K562 (cell line): ENCODE data around the gene MACF1. TPM values are rescaled to one million over a fixed set of nuclear protein-coding genes. Genes with fewer than 3 reads are reported as not detected.

ENCODE experiments used
- ATAC-seq: fragments of 200-7000 bp; cut with Tn5 transposase; 3 replicates; pipeline ENCODE4 v1.9.1; 2020; ENCODE audit warnings: moderate library complexity
- BruUV-seq: library from RNA; stranded (reverse); fragments of 400-500 nt; replicated peaks from 2 replicates; lab custom pipeline; 2021; lab: Mats Ljungman, UMichigan
- CTCF ChIA-PET: fragments of 300-600 bp; formaldehyde crosslinking; extraction: SDS; loops from one replicate; lab custom pipeline; 2021; ENCODE audit warnings: low intra/inter-chr PET ratio; lab: Yijun Ruan, JAX
- POLR2A ChIA-PET: fragments of 300-600, 350-650 bp; sonication (Branson Sonifier 250); formaldehyde crosslinking; extraction: SDS; loops from one replicate; lab custom pipeline; 2021; ENCODE audit warnings: antibody characterized with exemption, inconsistent platforms; lab: Yijun Ruan, JAX
- DNase-seq, 4 experiments: peaks; one replicate each; pipeline versions ENCODE4 v3.0.0 to v3.0.0-alpha.2; 2011 to 2018; ENCODE audit warnings: low spot score in 3 of 4, mixed read lengths in 3 of 4; ENCODE audit errors: extremely low read depth in 1 of 4
- FAIRE-seq: peaks from 2 replicates; lab custom pipeline; 2011; peaks lifted over from hg19 to GRCh38; lab: Jason Lieb, UNC
- H2AFZ ChIP-seq: 2 replicates; pipeline ENCODE4 v1.6.0; 2011; ENCODE audit warnings: low read depth, low read length, control low read depth, inconsistent platforms
- H3K27ac ChIP-seq: fragments of 200-600 bp; 3 replicates; pipeline ENCODE4 v1.8.0; 2011; ENCODE audit warnings: low read depth, mild to moderate bottlenecking, control low read depth, inconsistent platforms, low read length, moderate library complexity, mixed read lengths; ENCODE audit errors: extremely low read depth
- H3K27me3 ChIP-seq, 2 experiments: fragments of 300-600 bp in 1 of 2; 2 replicates in 1 of 2; 3 replicates in 1 of 2; pipeline versions ENCODE4 v1.6.0 to v1.8.0; 2011; ENCODE audit warnings: inconsistent platforms in 2 of 2, low read length in 2 of 2, mild to moderate bottlenecking in 1 of 2, mixed read lengths in 1 of 2, moderate library complexity in 1 of 2; ENCODE audit not compliant: control insufficient read depth in 2 of 2, insufficient read depth in 2 of 2
- H3K36me3 ChIP-seq: fragments of 300-600 bp; 3 replicates; pipeline ENCODE4 v1.8.0; 2011; ENCODE audit warnings: mild to moderate bottlenecking, low read length, inconsistent platforms; ENCODE audit not compliant: control insufficient read depth, insufficient read depth
- H3K4me1 ChIP-seq, 2 experiments: fragments of 200-600 bp in 1 of 2; replicated peaks in 1 of 2; 2 replicates in 1 of 2; 3 replicates in 1 of 2; pipeline versions ENCODE4 v1.5.1 to v1.8.0; 2011; ENCODE audit warnings: inconsistent platforms in 2 of 2, low read length in 2 of 2, mild to moderate bottlenecking in 1 of 2, mixed read lengths in 1 of 2, moderate library complexity in 1 of 2; ENCODE audit not compliant: control insufficient read depth in 2 of 2, insufficient read depth in 2 of 2
- H3K4me2 ChIP-seq: 2 replicates; pipeline ENCODE4 v1.6.1; 2011; ENCODE audit warnings: low read length, control low read depth, inconsistent platforms, mixed read lengths; ENCODE audit not compliant: insufficient read depth
- H3K4me3 ChIP-seq: fragments of 200-600 bp; sonication (generic), shearing (Covaris generic); 2 replicates; pipeline ENCODE4 v1.5.1; 2016; ENCODE audit warnings: control low read depth, inconsistent platforms
- H3K79me2 ChIP-seq: fragments of 200-600 bp; 3 replicates; pipeline ENCODE4 v1.8.0; 2011; ENCODE audit warnings: low read length, inconsistent platforms; ENCODE audit not compliant: control insufficient read depth, insufficient read depth
- H3K9ac ChIP-seq, 2 experiments: 2 replicates each; pipeline versions ENCODE4 v1.6.0 to v1.6.1; 2011; ENCODE audit warnings: low read depth in 2 of 2, low read length in 2 of 2, control low read depth in 1 of 2, inconsistent platforms in 1 of 2, mild to moderate bottlenecking in 1 of 2, mixed read lengths in 1 of 2; ENCODE audit not compliant: insufficient read depth in 1 of 2
- H3K9me1 ChIP-seq: one replicate; pipeline ENCODE4 v1.6.0; 2011; ENCODE audit warnings: inconsistent platforms, mild to moderate bottlenecking, low read length, moderate library complexity; ENCODE audit not compliant: control insufficient read depth, insufficient read depth
- H3K9me3 ChIP-seq: replicated peaks from 2 replicates; pipeline ENCODE4 v1.5.1; 2011; ENCODE audit warnings: low read depth, low read length, inconsistent platforms; ENCODE audit not compliant: control insufficient read depth, insufficient read depth
- H4K20me1 ChIP-seq: replicated peaks from 2 replicates; pipeline ENCODE4 v1.6.1; 2011; ENCODE audit warnings: low read length, inconsistent platforms, mixed read lengths; ENCODE audit not compliant: control insufficient read depth, insufficient read depth
- JUNB ChIP-seq: fragments of 450-650 bp; formaldehyde crosslinking; conservative IDR thresholded peaks from 2 replicates; pipeline ENCODE4 v1.4.0; 2020; ENCODE audit warnings: mild to moderate bottlenecking
- WGBS: fragments of 100-300 bp; shearing (Covaris generic); methylation state at CpG from one replicate; pipeline ENCODE4 v1.1.6; 2016; ENCODE audit warnings: low coverage, mixed read lengths; ENCODE audit not compliant: insufficient coverage; ENCODE audit errors: missing lambda C conversion rate; 5-methylcytosine and 5-hydroxymethylcytosine counted together
- in situ Hi-C: fragments of 300-500 bp; cut with MboI; formaldehyde crosslinking; loops from 4 replicates; pipeline ENCODE4 v1.15.0; 2018; ENCODE audit warnings: inconsistent platforms, mixed read lengths
- intact Hi-C: fragments of 100-400 bp; cut with micrococcal nuclease; formaldehyde crosslinking; loops from 2 replicates; pipeline ENCODE4 v1.14.2; 2022
- polyA plus RNA-seq, 8 experiments: library from polyadenylated mRNA; depleted of rRNA in 4 of 8; stranded (reverse) in 5 of 8; unstranded in 3 of 8; fragments of >200 nt; fragmentation: Nextera tagmentation in 2 of 8; fragmentation: Illumina TruSeq in 1 of 8; extraction: Ambion mirVana in 2 of 8; extraction: Trizol in 1 of 8; gene quantifications; 2 replicates each; pipeline versions ENCODE4 v1.2.1 to v1.2.3, GENCODE V29; 2011 to 2014; ENCODE audit warnings: inconsistent platforms in 1 of 8, missing spikeins in 1 of 8
- total RNA-seq, 7 experiments: library from RNA; depleted of rRNA in 6 of 7; stranded (reverse); fragments of >200 nt in 6 of 7; fragmentation: Illumina TruSeq in 2 of 7; extraction: Trizol in 2 of 7; gene quantifications; 2 replicates each; pipeline versions ENCODE4 v1.2.1 to v1.2.3, GENCODE V29; 2011 to 2021; ENCODE audit warnings: low replicate concordance in 1 of 7
- TF ChIP-seq, protein P1 (sequence below): sonication (generic); formaldehyde crosslinking; IDR thresholded peaks from 2 replicates; pipeline ENCODE4 v1.8.0; 2023; ENCODE audit warnings: missing genetic modification reagents, mild to moderate bottlenecking, borderline replicate concordance
- TF ChIP-seq, protein P2 (sequence below): sonication (generic); formaldehyde crosslinking; IDR thresholded peaks from 2 replicates; pipeline ENCODE4 v1.8.0; 2022; ENCODE audit warnings: mild to moderate bottlenecking, missing genetic modification reagents, borderline replicate concordance
- TF ChIP-seq, protein P3 (sequence below): sonication (generic); formaldehyde crosslinking; IDR thresholded peaks from 2 replicates; pipeline ENCODE4 v1.9.0; 2022; ENCODE audit warnings: mild to moderate bottlenecking, missing genetic modification reagents

MACF1 gene
- total and polyA plus RNA-seq, 9 of the 15 experiments (the other 6 are each of a cell fraction or from before 2014, with no cell fraction given) = 13.2 to 232 (median 112) TPM

GRCh38 chr1:39370602-39371001, 166.1 kb downstream of the MACF1 start:
- H3K4me2 ChIP-seq = no peak overlapping the region
- BruUV-seq = no TSS peak
- intact Hi-C loops (no loop called here), in situ Hi-C loops (no loop called here)
- H3K27ac ChIP-seq = no peak overlapping the region
- H3K9me3 ChIP-seq = no peaks in the 10 kb centered on the region
- CTCF ChIA-PET = no interaction called here
- WGBS = 89% methylated on average over 1 of the region's 1 CpG
- no peaks in the 10 kb centered on the region for H3K4me1 ChIP-seq
- no peak for DNase-seq
- no peaks in the 10 kb centered on the region for H3K9me1 ChIP-seq
- POLR2A ChIA-PET = interaction anchor here (0.9 to 1.6 kb wide), 4 partner anchors 8 to 21 kb away, joined by 3 to 11 read pairs (median 4); no protein-coding TSS in a partner anchor
- no peak for FAIRE-seq
- no peak overlapping the region for H3K4me3 ChIP-seq
- no peaks in the 10 kb centered on the region for H3K79me2 ChIP-seq
- H3K36me3 ChIP-seq = peaks cover 66% of the 10 kb centered on the region
- H3K9ac ChIP-seq = no peak overlapping the region
- no peaks in the 10 kb centered on the region for H4K20me1 ChIP-seq
- no peak for ATAC-seq
- H2AFZ ChIP-seq = no peak overlapping the region
- no peaks in the 10 kb centered on the region for H3K27me3 ChIP-seq
- TF ChIP-seq JUNB (CRISPR knock-in tag) = no peak
- TF ChIP-seq, protein P1, sequence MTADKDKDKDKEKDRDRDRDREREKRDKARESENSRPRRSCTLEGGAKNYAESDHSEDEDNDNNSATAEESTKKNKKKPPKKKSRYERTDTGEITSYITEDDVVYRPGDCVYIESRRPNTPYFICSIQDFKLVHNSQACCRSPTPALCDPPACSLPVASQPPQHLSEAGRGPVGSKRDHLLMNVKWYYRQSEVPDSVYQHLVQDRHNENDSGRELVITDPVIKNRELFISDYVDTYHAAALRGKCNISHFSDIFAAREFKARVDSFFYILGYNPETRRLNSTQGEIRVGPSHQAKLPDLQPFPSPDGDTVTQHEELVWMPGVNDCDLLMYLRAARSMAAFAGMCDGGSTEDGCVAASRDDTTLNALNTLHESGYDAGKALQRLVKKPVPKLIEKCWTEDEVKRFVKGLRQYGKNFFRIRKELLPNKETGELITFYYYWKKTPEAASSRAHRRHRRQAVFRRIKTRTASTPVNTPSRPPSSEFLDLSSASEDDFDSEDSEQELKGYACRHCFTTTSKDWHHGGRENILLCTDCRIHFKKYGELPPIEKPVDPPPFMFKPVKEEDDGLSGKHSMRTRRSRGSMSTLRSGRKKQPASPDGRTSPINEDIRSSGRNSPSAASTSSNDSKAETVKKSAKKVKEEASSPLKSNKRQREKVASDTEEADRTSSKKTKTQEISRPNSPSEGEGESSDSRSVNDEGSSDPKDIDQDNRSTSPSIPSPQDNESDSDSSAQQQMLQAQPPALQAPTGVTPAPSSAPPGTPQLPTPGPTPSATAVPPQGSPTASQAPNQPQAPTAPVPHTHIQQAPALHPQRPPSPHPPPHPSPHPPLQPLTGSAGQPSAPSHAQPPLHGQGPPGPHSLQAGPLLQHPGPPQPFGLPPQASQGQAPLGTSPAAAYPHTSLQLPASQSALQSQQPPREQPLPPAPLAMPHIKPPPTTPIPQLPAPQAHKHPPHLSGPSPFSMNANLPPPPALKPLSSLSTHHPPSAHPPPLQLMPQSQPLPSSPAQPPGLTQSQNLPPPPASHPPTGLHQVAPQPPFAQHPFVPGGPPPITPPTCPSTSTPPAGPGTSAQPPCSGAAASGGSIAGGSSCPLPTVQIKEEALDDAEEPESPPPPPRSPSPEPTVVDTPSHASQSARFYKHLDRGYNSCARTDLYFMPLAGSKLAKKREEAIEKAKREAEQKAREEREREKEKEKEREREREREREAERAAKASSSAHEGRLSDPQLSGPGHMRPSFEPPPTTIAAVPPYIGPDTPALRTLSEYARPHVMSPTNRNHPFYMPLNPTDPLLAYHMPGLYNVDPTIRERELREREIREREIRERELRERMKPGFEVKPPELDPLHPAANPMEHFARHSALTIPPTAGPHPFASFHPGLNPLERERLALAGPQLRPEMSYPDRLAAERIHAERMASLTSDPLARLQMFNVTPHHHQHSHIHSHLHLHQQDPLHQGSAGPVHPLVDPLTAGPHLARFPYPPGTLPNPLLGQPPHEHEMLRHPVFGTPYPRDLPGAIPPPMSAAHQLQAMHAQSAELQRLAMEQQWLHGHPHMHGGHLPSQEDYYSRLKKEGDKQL (CRISPR knock-in tag) = no peak
- TF ChIP-seq, protein P2, sequence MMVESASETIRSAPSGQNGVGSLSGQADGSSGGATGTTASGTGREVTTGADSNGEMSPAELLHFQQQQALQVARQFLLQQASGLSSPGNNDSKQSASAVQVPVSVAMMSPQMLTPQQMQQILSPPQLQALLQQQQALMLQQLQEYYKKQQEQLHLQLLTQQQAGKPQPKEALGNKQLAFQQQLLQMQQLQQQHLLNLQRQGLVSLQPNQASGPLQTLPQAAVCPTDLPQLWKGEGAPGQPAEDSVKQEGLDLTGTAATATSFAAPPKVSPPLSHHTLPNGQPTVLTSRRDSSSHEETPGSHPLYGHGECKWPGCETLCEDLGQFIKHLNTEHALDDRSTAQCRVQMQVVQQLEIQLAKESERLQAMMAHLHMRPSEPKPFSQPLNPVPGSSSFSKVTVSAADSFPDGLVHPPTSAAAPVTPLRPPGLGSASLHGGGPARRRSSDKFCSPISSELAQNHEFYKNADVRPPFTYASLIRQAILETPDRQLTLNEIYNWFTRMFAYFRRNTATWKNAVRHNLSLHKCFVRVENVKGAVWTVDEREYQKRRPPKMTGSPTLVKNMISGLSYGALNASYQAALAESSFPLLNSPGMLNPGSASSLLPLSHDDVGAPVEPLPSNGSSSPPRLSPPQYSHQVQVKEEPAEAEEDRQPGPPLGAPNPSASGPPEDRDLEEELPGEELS (CRISPR knock-in tag) = no peak
- TF ChIP-seq, protein P3, sequence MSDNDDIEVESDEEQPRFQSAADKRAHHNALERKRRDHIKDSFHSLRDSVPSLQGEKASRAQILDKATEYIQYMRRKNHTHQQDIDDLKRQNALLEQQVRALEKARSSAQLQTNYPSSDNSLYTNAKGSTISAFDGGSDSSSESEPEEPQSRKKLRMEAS (CRISPR knock-in tag) = no peak
